AG10803 (cell line): Measurements from ENCODE around the gene NELL2.

Experiments used
- DNase-seq: peaks from one replicate; pipeline ENCODE4 v3.0.0; 2010; ENCODE audit warnings: low read depth
- H3K4me3 ChIP-seq: 2 replicates; pipeline ENCODE4 v1.5.1; 2011; ENCODE audit warnings: mild to moderate bottlenecking, low read length, control low read depth
- TF ChIP-seq, protein P1 (sequence below): conservative IDR thresholded peaks from 2 replicates; pipeline ENCODE4 v1.5.1; 2011; ENCODE audit warnings: mild to moderate bottlenecking, low read length, control low read depth, inconsistent platforms

The NELL2 gene

DNA sequence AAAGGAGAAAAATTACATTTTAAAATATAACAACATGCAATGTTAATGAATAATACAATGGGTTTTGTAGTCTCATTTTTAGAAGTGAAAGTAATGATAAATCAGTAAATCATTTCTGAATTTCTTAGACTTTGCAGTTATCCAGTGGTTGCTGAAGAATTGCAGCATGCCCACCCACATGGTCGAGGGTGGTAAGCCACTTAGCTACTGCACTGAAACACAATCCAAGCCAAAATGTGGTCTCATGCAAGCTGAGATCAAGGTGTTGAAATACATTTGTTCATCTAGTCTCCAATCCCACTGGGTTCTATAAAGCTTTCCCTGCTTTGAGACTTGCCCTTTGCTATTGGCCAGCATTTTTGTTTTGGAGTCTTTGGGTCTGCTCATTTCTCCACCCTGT lies 247.9 kb downstream of the NELL2 start:
- H3K4me3 ChIP-seq: no peak overlapping the region
- DNase-seq: peak; percentile 0
- TF ChIP-seq, protein P1, sequence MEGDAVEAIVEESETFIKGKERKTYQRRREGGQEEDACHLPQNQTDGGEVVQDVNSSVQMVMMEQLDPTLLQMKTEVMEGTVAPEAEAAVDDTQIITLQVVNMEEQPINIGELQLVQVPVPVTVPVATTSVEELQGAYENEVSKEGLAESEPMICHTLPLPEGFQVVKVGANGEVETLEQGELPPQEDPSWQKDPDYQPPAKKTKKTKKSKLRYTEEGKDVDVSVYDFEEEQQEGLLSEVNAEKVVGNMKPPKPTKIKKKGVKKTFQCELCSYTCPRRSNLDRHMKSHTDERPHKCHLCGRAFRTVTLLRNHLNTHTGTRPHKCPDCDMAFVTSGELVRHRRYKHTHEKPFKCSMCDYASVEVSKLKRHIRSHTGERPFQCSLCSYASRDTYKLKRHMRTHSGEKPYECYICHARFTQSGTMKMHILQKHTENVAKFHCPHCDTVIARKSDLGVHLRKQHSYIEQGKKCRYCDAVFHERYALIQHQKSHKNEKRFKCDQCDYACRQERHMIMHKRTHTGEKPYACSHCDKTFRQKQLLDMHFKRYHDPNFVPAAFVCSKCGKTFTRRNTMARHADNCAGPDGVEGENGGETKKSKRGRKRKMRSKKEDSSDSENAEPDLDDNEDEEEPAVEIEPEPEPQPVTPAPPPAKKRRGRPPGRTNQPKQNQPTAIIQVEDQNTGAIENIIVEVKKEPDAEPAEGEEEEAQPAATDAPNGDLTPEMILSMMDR: no peak

DNA sequence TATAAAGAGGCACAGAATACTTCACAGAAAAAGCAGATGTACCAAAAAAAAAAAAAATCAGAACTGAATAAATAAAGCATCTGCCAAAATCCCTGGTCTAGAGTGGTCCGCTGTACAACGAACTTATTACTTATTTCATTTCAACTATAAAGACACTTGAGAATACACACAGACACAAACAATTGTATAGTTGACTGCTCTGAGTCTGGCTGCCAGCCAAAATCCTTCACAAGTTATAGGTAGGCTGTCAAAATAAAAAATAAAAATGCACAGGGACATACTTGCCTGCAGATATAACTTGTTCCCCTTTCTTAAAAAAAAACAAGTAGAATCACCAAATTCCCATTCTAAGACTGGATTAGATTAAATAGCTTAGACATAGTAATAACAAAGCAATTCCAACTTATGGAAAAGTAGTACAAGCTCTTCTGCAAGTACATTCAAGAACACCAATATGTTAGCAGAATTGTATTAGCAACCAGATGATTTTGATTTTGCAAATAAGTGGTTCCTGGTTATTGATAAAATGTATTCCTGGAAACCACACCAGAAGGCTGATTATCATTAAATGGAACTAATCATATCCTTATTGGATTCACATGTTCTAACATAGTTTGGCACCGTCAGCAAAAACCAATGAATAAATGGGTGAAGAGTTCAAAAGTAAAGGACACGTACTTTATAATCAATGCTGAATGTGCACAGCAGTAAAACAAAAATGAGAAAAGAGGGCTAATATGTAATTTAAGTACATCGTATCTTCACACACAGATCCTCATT lies 248.5 kb downstream of the NELL2 start:
- DNase-seq: no peak
- TF ChIP-seq, protein P1: no peak
- no peak overlapping the region for H3K4me3 ChIP-seq

DNA sequence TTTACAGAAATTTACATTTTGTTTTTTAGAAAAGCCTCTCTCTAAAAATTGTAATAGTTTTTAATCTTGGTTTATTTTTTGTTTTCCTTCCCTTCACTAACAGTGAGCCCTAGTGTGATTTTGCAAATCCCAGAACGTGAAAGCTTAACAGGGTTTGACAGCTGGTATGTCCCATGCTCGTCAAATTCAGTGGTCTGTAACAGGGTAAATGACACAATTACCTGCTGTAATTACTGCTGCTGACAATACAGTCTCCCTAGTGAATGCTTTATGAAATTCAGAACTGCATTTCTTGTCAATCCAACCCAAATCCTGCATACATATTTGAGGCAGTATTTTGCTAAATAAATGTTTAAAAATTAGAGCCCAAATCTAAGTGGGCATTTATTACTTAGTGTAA lies 249.2 kb downstream of the NELL2 start:
- H3K4me3 ChIP-seq: no peak overlapping the region
- TF ChIP-seq, protein P1: no peak
- no peak for DNase-seq

DNA sequence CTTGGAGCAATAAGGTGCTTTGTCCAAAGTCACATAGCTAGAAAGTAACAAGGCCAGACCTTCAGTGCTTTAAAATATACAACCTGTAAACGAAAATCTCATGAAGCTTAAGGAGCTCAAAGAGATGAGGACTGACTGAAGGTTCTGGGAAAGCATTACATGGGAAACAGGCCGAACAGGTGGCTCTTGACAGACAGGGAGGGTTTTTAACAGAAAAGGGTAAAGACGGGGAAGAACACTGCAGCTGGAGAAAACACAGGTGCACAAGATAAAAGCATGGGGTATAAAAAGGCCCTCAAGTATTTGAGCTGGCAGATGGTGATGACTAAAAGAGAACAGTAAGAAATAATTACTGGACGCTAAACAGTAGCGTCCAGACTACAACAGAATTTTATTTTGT lies 257.2 kb downstream of the NELL2 start:
- TF ChIP-seq, protein P1: no peak
- DNase-seq: no peak
- no peak overlapping the region for H3K4me3 ChIP-seq

DNA sequence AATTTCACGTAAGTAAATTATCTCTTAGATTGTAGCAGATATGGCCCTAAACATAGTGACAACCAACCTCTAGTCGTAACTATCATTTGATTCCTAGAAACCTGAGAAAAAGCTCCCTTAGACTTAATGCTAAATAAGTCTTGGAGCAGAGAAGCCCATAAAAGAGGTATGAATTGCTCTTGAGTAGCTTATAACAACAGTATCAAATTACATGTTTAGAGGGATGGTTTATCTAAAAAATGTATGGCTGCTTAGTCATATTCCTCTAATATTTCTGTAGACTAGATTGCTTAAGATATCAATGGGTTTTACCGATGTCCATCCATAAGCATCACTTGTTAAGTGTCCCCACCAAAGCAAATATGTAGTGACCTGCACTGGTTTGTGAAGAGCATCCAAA lies 259.7 kb downstream of the NELL2 start:
- H3K4me3 ChIP-seq: no peak overlapping the region
- no peak for DNase-seq
- TF ChIP-seq, protein P1: no peak

DNA sequence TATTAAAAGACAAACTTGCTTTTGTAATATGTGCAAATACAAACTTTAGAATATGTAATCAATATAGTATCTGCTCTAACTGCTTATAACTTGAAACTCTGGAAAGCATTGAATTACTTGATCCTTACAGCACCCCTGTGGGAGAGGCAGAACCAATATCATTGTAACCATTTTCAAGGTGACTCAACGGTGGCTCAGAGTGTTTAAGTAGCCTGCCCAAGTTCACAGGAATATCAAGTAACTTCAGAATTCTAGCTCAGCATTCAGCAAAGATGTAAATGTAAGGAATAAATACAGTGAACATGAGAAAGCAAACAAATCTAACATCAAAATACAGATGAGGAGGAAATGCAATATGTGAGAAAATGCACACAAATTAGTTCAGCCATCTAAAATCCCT lies 264.6 kb downstream of the NELL2 start:
- no peak overlapping the region for H3K4me3 ChIP-seq
- TF ChIP-seq, protein P1: no peak
- DNase-seq: no peak

DNA sequence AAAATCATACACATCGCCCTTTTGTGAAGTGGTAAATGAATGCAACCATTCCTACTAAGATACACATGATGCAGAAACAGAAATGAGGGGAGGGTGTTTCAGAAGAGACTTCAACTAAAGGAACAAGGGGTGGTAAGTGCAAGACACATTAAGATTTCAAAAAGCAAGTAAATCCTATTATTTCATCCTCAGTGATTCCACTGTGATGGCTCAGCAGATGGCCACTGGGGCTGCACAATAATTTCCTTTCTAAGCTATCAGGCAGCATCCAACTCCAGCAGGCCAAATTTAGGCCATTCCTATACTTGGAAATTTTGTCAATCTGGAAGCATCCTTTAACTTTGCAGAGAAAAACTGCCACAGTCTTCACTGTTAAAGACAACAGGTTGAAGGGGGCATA lies 272.4 kb downstream of the NELL2 start:
- no peak overlapping the region for H3K4me3 ChIP-seq
- DNase-seq: no peak
- TF ChIP-seq, protein P1: no peak
